GM23338 (cell line): Measurements from ENCODE around the gene RPRML. TPM values are rescaled to one million over a fixed set of nuclear protein-coding genes. Genes with fewer than 3 reads are reported as not detected.

Experiments used
- ATAC-seq: fragments of 200-7000 bp; cut with Tn5 transposase; 3 replicates; pipeline ENCODE4 v1.9.1; 2020
- DNase-seq: peaks from one replicate; pipeline ENCODE4 v3.0.0-alpha.2; 2015; ENCODE audit warnings: low spot score
- H2AFZ ChIP-seq: fragments of 200-600 bp; sonication (generic); 2 replicates; pipeline ENCODE4 v1.8.0; 2016; ENCODE audit warnings: antibody characterized with exemption, mild to moderate bottlenecking, moderate library complexity
- H3F3A ChIP-seq: fragments of 200-600 bp; sonication (generic); replicated peaks from 2 replicates; pipeline ENCODE4 v1.8.0; 2017; ENCODE audit warnings: antibody characterized with exemption, mixed run types, low read depth
- H3K27ac ChIP-seq: fragments of 200-600 bp; sonication (generic); 2 replicates; pipeline ENCODE4 v1.6.1; 2016; ENCODE audit warnings: low read depth
- H3K27me3 ChIP-seq: fragments of 200-600 bp; sonication (generic); 2 replicates; pipeline ENCODE4 v1.8.0; 2016; ENCODE audit warnings: mild to moderate bottlenecking, mixed run types, moderate library complexity; ENCODE audit not compliant: insufficient read depth
- H3K36me3 ChIP-seq: fragments of 200-600 bp; sonication (generic); 2 replicates; pipeline ENCODE4 v1.8.0; 2016; ENCODE audit warnings: mild to moderate bottlenecking; ENCODE audit not compliant: insufficient read depth
- H3K4me1 ChIP-seq: fragments of 200-600 bp; sonication (generic); 2 replicates; pipeline ENCODE4 v1.8.0; 2016; ENCODE audit warnings: mild to moderate bottlenecking, moderate library complexity; ENCODE audit not compliant: insufficient read depth
- H3K4me2 ChIP-seq: fragments of 200-600 bp; sonication (generic); 2 replicates; pipeline ENCODE4 v1.7.1; 2017; ENCODE audit warnings: mixed run types
- H3K4me3 ChIP-seq: fragments of 200-600 bp; sonication (generic); 2 replicates; pipeline ENCODE4 v1.6.1; 2016; ENCODE audit warnings: mixed run types
- H3K79me2 ChIP-seq: fragments of 200-600 bp; sonication (generic); replicated peaks from 2 replicates; pipeline ENCODE4 v1.8.0; 2017; ENCODE audit warnings: mild to moderate bottlenecking; ENCODE audit not compliant: insufficient read depth
- H3K9me2 ChIP-seq: fragments of 200-600 bp; sonication (generic); 2 replicates; pipeline ENCODE4 v1.8.0; 2017; ENCODE audit not compliant: insufficient read depth
- H4K20me1 ChIP-seq: fragments of 200-600 bp; sonication (generic); replicated peaks from 2 replicates; pipeline ENCODE4 v1.8.0; 2017; ENCODE audit warnings: mild to moderate bottlenecking; ENCODE audit not compliant: insufficient read depth
- H3K27ac Mint-ChIP-seq: 2 replicates; pipeline ENCODE4 v1.8.0; 2020; ENCODE audit warnings: inconsistent platforms, mild to moderate bottlenecking, moderate library complexity, mixed read lengths
- H3K27me3 Mint-ChIP-seq: 3 replicates; pipeline ENCODE4 v1.8.0; 2022; ENCODE audit warnings: low read depth, mild to moderate bottlenecking, moderate library complexity, mixed read lengths, inconsistent platforms; ENCODE audit not compliant: insufficient read depth, poor library complexity
- H3K36me3 Mint-ChIP-seq: 3 replicates; pipeline ENCODE4 v1.8.0; 2021; ENCODE audit warnings: low read depth, mild to moderate bottlenecking, inconsistent platforms, moderate library complexity, mixed read lengths
- H3K4me1 Mint-ChIP-seq: 3 replicates; pipeline ENCODE4 v1.8.0; 2020; ENCODE audit warnings: mild to moderate bottlenecking, inconsistent platforms, mixed read lengths
- H3K4me3 Mint-ChIP-seq: 3 replicates; pipeline ENCODE4 v1.8.0; 2021; ENCODE audit warnings: moderate library complexity, mild to moderate bottlenecking, inconsistent platforms, mixed read lengths
- H3K9me3 Mint-ChIP-seq: 3 replicates; pipeline ENCODE4 v1.8.0; 2020; ENCODE audit warnings: moderate library complexity, mild to moderate bottlenecking, inconsistent platforms, mixed read lengths
- NANOG ChIP-seq: IDR thresholded peaks from 2 replicates; pipeline ENCODE4 v1.6.1; 2016; ENCODE audit warnings: antibody characterized with exemption, borderline replicate concordance
- REST ChIP-seq: IDR thresholded peaks from one replicate; pipeline ENCODE4 v1.6.1; 2018; ENCODE audit warnings: antibody characterized with exemption; ENCODE audit not compliant: unreplicated experiment
- ZNF114 ChIP-seq: fragments of 250-450 bp; sonication (Bioruptor Pico); IDR thresholded peaks from 2 replicates; pipeline ENCODE4 v1.5.0; 2020; ENCODE audit warnings: mild to moderate bottlenecking, moderate library complexity
- ZNF331 ChIP-seq: fragments of 250-450 bp; sonication (Bioruptor Pico); IDR thresholded peaks from 2 replicates; pipeline ENCODE4 v1.5.0; 2020; ENCODE audit warnings: low read depth, mild to moderate bottlenecking, moderate library complexity
- polyA plus RNA-seq: library from polyadenylated mRNA; unstranded; fragments of >200 nt; fragmentation: Nextera tagmentation; extraction: Ambion mirVana; gene quantifications from 2 replicates; pipeline ENCODE4 v1.2.1, GENCODE V29; 2016
- total RNA-seq: library from RNA; depleted of rRNA; stranded (reverse); fragments of >200 nt; shearing (Covaris generic); gene quantifications from 2 replicates; pipeline ENCODE4 v1.2.3, GENCODE V29; 2014
- TF ChIP-seq, protein P1 (sequence below): fragments of 250-450 bp; sonication (Bioruptor Pico); IDR thresholded peaks from 2 replicates; pipeline ENCODE4 v1.5.0; 2020; ENCODE audit warnings: mild to moderate bottlenecking, moderate library complexity

The RPRML gene
- total and polyA plus RNA-seq, 2 experiments from 2014 or later: 2.1 to 16.4 TPM

- TF ChIP-seq, protein P1, sequence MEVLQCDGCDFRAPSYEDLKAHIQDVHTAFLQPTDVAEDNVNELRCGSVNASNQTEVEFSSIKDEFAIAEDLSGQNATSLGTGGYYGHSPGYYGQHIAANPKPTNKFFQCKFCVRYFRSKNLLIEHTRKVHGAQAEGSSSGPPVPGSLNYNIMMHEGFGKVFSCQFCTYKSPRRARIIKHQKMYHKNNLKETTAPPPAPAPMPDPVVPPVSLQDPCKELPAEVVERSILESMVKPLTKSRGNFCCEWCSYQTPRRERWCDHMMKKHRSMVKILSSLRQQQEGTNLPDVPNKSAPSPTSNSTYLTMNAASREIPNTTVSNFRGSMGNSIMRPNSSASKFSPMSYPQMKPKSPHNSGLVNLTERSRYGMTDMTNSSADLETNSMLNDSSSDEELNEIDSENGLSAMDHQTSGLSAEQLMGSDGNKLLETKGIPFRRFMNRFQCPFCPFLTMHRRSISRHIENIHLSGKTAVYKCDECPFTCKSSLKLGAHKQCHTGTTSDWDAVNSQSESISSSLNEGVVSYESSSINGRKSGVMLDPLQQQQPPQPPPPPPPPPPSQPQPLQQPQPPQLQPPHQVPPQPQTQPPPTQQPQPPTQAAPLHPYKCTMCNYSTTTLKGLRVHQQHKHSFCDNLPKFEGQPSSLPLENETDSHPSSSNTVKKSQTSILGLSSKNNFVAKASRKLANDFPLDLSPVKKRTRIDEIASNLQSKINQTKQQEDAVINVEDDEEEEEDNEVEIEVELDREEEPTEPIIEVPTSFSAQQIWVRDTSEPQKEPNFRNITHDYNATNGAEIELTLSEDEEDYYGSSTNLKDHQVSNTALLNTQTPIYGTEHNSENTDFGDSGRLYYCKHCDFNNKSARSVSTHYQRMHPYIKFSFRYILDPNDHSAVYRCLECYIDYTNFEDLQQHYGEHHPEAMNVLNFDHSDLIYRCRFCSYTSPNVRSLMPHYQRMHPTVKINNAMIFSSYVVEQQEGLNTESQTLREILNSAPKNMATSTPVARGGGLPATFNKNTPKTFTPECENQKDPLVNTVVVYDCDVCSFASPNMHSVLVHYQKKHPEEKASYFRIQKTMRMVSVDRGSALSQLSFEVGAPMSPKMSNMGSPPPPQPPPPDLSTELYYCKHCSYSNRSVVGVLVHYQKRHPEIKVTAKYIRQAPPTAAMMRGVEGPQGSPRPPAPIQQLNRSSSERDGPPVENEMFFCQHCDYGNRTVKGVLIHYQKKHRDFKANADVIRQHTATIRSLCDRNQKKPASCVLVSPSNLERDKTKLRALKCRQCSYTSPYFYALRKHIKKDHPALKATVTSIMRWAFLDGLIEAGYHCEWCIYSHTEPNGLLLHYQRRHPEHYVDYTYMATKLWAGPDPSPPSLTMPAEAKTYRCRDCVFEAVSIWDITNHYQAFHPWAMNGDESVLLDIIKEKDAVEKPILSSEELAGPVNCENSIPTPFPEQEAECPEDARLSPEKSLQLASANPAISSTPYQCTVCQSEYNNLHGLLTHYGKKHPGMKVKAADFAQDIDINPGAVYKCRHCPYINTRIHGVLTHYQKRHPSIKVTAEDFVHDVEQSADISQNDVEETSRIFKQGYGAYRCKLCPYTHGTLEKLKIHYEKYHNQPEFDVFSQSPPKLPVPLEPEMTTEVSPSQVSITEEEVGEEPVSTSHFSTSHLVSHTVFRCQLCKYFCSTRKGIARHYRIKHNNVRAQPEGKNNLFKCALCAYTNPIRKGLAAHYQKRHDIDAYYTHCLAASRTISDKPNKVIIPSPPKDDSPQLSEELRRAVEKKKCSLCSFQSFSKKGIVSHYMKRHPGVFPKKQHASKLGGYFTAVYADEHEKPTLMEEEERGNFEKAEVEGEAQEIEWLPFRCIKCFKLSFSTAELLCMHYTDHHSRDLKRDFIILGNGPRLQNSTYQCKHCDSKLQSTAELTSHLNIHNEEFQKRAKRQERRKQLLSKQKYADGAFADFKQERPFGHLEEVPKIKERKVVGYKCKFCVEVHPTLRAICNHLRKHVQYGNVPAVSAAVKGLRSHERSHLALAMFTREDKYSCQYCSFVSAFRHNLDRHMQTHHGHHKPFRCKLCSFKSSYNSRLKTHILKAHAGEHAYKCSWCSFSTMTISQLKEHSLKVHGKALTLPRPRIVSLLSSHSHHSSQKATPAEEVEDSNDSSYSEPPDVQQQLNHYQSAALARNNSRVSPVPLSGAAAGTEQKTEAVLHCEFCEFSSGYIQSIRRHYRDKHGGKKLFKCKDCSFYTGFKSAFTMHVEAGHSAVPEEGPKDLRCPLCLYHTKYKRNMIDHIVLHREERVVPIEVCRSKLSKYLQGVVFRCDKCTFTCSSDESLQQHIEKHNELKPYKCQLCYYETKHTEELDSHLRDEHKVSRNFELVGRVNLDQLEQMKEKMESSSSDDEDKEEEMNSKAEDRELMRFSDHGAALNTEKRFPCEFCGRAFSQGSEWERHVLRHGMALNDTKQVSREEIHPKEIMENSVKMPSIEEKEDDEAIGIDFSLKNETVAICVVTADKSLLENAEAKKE (CRISPR knock-in tag): no peak
- no peak for TF ChIP-seq ZNF114
Measured at GRCh38 chr17:46968896-46969295, 10.2 kb downstream of the RPRML start (continued).

- Mint-ChIP-seq H3K27ac (no peak overlapping the region), H3K4me1 (no peaks in the 10 kb centered on the region), H3K36me3 (no peaks in the 10 kb centered on the region), H3K27me3 (peaks cover 4% of the 10 kb centered on the region), H3K9me3 (no peaks in the 10 kb centered on the region), H3K4me3 (no peak overlapping the region)
- H3K4me3 ChIP-seq: no peak overlapping the region
- H2AFZ ChIP-seq: no peak overlapping the region
- H3K4me1 ChIP-seq: no peaks in the 10 kb centered on the region
- ATAC-seq: no peak
- no peaks in the 10 kb centered on the region for H3K27me3 ChIP-seq
- no peak overlapping the region for H3K4me2 ChIP-seq
- no peaks in the 10 kb centered on the region for H3K36me3 ChIP-seq
- DNase-seq: no peak
- no peaks in the 10 kb centered on the region for H3F3A ChIP-seq
- no peak overlapping the region for H3K27ac ChIP-seq
- no peaks in the 10 kb centered on the region for H3K79me2 ChIP-seq
- no peaks in the 10 kb centered on the region; the same call in 1 of the 2 replicates for H4K20me1 ChIP-seq
- no peaks in the 10 kb centered on the region for H3K9me2 ChIP-seq
- TF ChIP-seq ZNF331: no peak
- no peak for TF ChIP-seq REST
- TF ChIP-seq, protein P1 (CRISPR knock-in tag): no peak
- TF ChIP-seq NANOG: no peak
Measured at GRCh38 chr17:46968224-46968834, 10.7 kb downstream of the RPRML start.
